ENCODE measurements around the gene MC2R. TPM values are rescaled to one million over a fixed set of nuclear protein-coding genes. Genes with fewer than 3 reads are reported as not detected.

Gene MC2R
- not detected in 5 replicates for total RNA-seq (2022; extraction: Qiagen RNA extraction; ENCODE audit: low read depth)

GRCh38 chr18:13915391-13915790 lies at the start of gene MC2R:
Gene MC2R, minus strand, starts transcription at chr18:13915536. Its CDS starts 30,018 bp downstream, at chr18:13885518.

Other genes starting within 250 kb of the MC2R start
- 19.7 to 25.5 TPM (median 22.8 TPM) in 5 replicates for gene FAM210A, start 189.0 kb downstream of the MC2R start, total RNA-seq (2022; extraction: Qiagen RNA extraction; ENCODE audit: low read depth)
- 16.4 to 22.5 TPM (median 18.4 TPM) in 5 replicates for gene RNMT, start 188.9 kb downstream of the MC2R start, total RNA-seq (2022; extraction: Qiagen RNA extraction; ENCODE audit: low read depth)
- gene MC5R, start 91.4 kb downstream of the MC2R start, total RNA-seq (2022; extraction: Qiagen RNA extraction; ENCODE audit: low read depth): not detected in 5 replicates
- 0.97 to 2.1 TPM (median 1.7 TPM) in 5 replicates for gene ZNF519, start 216.9 kb upstream of the MC2R start, total RNA-seq (2022; extraction: Qiagen RNA extraction; ENCODE audit: low read depth)